Peyer's patch (tissue), 4 donors: Measurements from ENCODE around the gene HTRA2. TPM values are rescaled to one million over a fixed set of nuclear protein-coding genes. Genes with fewer than 3 reads are reported as not detected.

Experiments
- DNase-seq, 3 donors: peaks; one replicate each; pipeline ENCODE4 v3.0.0-alpha.2; 2017 to 2019
- H3K27ac ChIP-seq, 4 donors: fragments of 200-600 bp; sonication (generic); one replicate each; pipeline ENCODE4 v1.5.1; 2016 to 2019
- H3K27me3 ChIP-seq, 2 donors: fragments of 200-600 bp; sonication (generic); one replicate each; pipeline ENCODE4 v1.5.1; 2019
- H3K36me3 ChIP-seq, 3 donors: fragments of 200-600 bp; sonication (generic); one replicate each; pipeline ENCODE4 v1.5.1; 2016 to 2019
- H3K4me1 ChIP-seq, 4 donors: fragments of 200-600 bp; sonication (generic); one replicate each; pipeline ENCODE4 v1.5.1; 2016 to 2019
- H3K4me3 ChIP-seq, 4 donors: fragments of 200-600 bp; sonication (generic); 1 replicate in 3 of 4; 2 replicates in 1 of 4; pipeline ENCODE4 v1.5.1; 2016 to 2019; ENCODE audit warnings: mild to moderate bottlenecking in 1 of 4
- H3K9me3 ChIP-seq, 4 donors: fragments of 200-600 bp; sonication (generic); one replicate each; pipeline ENCODE4 v1.5.1; 2016 to 2019; ENCODE audit warnings: mild to moderate bottlenecking in 1 of 4
- CTCF ChIP-seq, 6 experiments: fragments of 450-650 bp in 4 of 6; fragments of 200-600 bp in 2 of 6; sonication (generic) in 1 of 6; IDR thresholded peaks; one replicate each; pipeline ENCODE4 v1.5.1; 2017 to 2019; ENCODE audit warnings: antibody characterized with exemption in 6 of 6, mild to moderate bottlenecking in 3 of 6, moderate library complexity in 1 of 6
- POLR2A ChIP-seq, 2 donors: fragments of 450-650 bp; IDR thresholded peaks; one replicate each; pipeline ENCODE4 v1.5.1; 2017; ENCODE audit warnings: antibody characterized with exemption in 2 of 2, mild to moderate bottlenecking in 2 of 2, moderate library complexity in 2 of 2
- total RNA-seq, 4 donors: library from RNA; depleted of rRNA; stranded (reverse); fragments of >200 nt; gene quantifications; one replicate each; pipeline ENCODE4 v1.1.0, GENCODE V29; 2016

The HTRA2 gene
- total RNA-seq, 4 donors from 2014 or later = 20.6 to 25.5 (median 24.2) TPM

DNA sequence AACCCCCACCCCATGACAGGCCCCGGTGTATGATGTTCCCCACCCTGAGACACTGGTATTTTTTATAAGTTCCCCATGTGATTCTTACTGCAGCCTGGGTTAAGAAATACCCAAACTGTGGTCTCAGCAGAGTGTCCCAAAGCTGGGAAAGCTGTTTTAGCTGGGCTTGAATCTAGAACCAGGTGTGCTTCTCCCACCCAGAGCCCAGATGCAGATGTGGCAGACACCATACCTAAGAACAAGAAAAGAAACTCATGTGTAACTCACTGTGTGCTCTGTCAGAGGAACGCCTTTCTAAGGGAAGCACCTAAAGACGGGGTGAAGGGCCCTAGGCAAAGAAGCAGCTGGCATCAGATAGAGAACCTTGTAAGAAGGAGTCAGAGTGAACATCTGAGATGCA, 48.7 kb downstream of the HTRA2 start:
- Histone ChIP-seq H3K4me3 (no peak overlapping the region), H3K36me3 (no peaks in the 10 kb centered on the region), H3K4me1 (peaks cover 0 to 11% (median 0%) of the 10 kb centered on the region in 4 donors), H3K9me3 (no peaks in the 10 kb centered on the region), H3K27ac (no peak overlapping the region), H3K27me3 (no peaks in the 10 kb centered on the region)
- DNase-seq = no peak
- TF ChIP-seq CTCF (IDR thresholded peaks at IDR 0.05) (no peak), POLR2A (IDR thresholded peaks at IDR 0.05) (no peak)

DNA sequence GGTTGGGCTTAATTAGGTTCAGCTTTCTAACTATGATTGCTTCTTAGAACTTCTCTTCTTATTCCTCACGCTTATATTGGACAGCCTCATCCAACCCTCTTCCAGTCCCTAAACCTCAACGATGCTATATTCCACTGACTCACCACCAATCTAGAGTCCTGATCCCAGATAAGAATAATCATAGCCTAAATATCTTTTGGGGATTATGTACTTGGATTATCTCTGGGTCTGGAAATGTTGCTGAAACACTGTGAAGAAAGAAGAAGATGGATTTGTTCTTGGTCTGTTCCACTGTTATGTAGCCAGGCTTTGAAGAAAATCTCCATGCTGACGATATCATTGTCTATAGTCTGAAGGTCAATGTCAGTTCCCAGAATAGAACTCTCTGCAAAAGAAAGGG, 51.7 kb downstream of the HTRA2 start:
- Histone ChIP-seq H3K9me3 (no peaks in the 10 kb centered on the region), H3K27ac (no peak overlapping the region), H3K36me3 (no peaks in the 10 kb centered on the region), H3K4me3 (no peak overlapping the region), H3K4me1 (no peaks in the 10 kb centered on the region), H3K27me3 (no peaks in the 10 kb centered on the region)
- no peak for DNase-seq
- TF ChIP-seq POLR2A (IDR thresholded peaks at IDR 0.05) (no peak), CTCF (IDR thresholded peaks at IDR 0.05) (no peak)

DNA sequence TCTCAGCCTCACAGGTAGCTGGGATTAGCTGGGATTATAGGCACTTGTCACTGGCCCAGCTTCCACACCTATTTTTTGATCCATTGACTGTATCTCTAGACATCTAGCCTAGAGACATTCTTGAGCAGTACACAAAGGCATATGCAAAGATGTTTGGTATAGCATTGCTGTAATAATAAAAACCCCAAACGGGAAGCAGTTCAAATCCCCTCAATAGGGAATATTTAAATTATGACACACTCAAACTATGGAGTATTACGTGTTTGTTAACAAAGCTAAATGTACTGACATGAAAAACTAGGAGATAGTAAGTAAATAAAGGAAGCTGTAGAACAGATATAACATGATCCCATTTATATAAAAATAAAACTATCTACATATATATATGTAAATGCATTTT, 52.5 kb downstream of the HTRA2 start:
- H3K9me3 ChIP-seq = no peaks in the 10 kb centered on the region
- DNase-seq = no peak

More for the DNA sequence above, 52.5 kb downstream of the HTRA2 start:
- Histone ChIP-seq H3K36me3 (no peaks in the 10 kb centered on the region), H3K4me3 (no peak overlapping the region), H3K27ac (no peak overlapping the region), H3K27me3 (no peaks in the 10 kb centered on the region), H3K4me1 (no peaks in the 10 kb centered on the region)
- TF ChIP-seq CTCF (IDR thresholded peaks at IDR 0.05) (no peak), POLR2A (IDR thresholded peaks at IDR 0.05) (no peak)

Other genes with a start within 250 kb of the HTRA2 start
- 10 to 100 TPM in 1 of 4 donors, 1 to 10 TPM in 3; 1.8 to 14.9 (median 4.9) TPM for gene SLC4A5, start 186.5 kb upstream of the HTRA2 start, total RNA-seq
- gene DCTN1, start 149.6 kb upstream of the HTRA2 start, total RNA-seq = 100 to 1,000 TPM in 3 of 4 donors, 10 to 100 TPM in 1; 85.3 to 191 (median 121) TPM
- 1 to 10 TPM in 3 of 4 donors, under 1 TPM in 1; 0.94 to 3.3 (median 1.7) TPM for gene C2orf81, start 108.3 kb upstream of the HTRA2 start, total RNA-seq
- gene WDR54, start 108.2 kb upstream of the HTRA2 start, total RNA-seq = 1 to 10 TPM in 3 of 4 donors, not detected in 1; 1.2 to 2.5 (median 2.3) TPM
- gene RTKN, start 88.0 kb upstream of the HTRA2 start, total RNA-seq = 10 to 100 TPM; 46.2 to 99.9 (median 75.7) TPM
- gene INO80B, start 74.8 kb upstream of the HTRA2 start, total RNA-seq = 10 to 100 TPM in 3 of 4 donors, 1 to 10 TPM in 1; 5.4 to 83.3 (median 41.8) TPM
- 10 to 100 TPM; 46.2 to 81.3 (median 59.9) TPM for gene WBP1, start 71.5 kb upstream of the HTRA2 start, total RNA-seq
- 100 to 1,000 TPM in 1 of 4 donors, 10 to 100 TPM in 3; 55.3 to 122 (median 85.9) TPM for gene MOGS, start 64.6 kb upstream of the HTRA2 start, total RNA-seq
- gene MRPL53, start 57.3 kb upstream of the HTRA2 start, total RNA-seq = 10 to 100 TPM; 17.8 to 23.8 (median 20.0) TPM
- gene CCDC142, start 46.9 kb upstream of the HTRA2 start, total RNA-seq = 100 to 1,000 TPM in 1 of 4 donors, 10 to 100 TPM in 3; 60.6 to 132 (median 94.7) TPM
- gene TTC31, start 46.9 kb upstream of the HTRA2 start, total RNA-seq = 10 to 100 TPM; 42.9 to 79.5 (median 65.2) TPM
- 1 to 10 TPM in 3 of 4 donors, not detected in 1; 2.8 to 6.9 (median 6.8) TPM for gene LBX2, start 30.3 kb upstream of the HTRA2 start, total RNA-seq
- gene PCGF1, start 22.2 kb upstream of the HTRA2 start, total RNA-seq = 10 to 100 TPM; 14.0 to 18.9 (median 16.2) TPM
- gene TLX2, start 15.5 kb upstream of the HTRA2 start, total RNA-seq = 1 to 10 TPM in 2 of 4 donors, under 1 TPM in 1, not detected in 1; 0.53 to 1.7 (median 1.7) TPM
- 100 to 1,000 TPM in 1 of 4 donors, 10 to 100 TPM in 3; 14.0 to 116 (median 75.3) TPM for gene DQX1, start 3.7 kb upstream of the HTRA2 start, total RNA-seq
- 100 to 1,000 TPM; 183 to 233 (median 213) TPM for gene AUP1, start 227 bp upstream of the HTRA2 start, total RNA-seq
- gene LOXL3, start 24.0 kb downstream of the HTRA2 start, total RNA-seq = 1 to 10 TPM in 3 of 4 donors, under 1 TPM in 1; 0.88 to 8.0 (median 4.8) TPM
- 10 to 100 TPM; 14.5 to 38.0 (median 26.3) TPM for gene DOK1, start 24.8 kb downstream of the HTRA2 start, total RNA-seq
- not detected for gene M1AP, start 118.4 kb downstream of the HTRA2 start, total RNA-seq
- 1 to 10 TPM; 1.6 to 6.5 (median 3.3) TPM for gene SEMA4F, start 124.3 kb downstream of the HTRA2 start, total RNA-seq